Choroid plexus epithelial cell (primary cell): ENCODE data around the gene PRG2.
A peak's percentile ranks its signal among the peaks of the same experiment; 100 is the strongest.

Source experiments
- DNase-seq: peaks from one replicate; pipeline ENCODE4 v3.0.0-alpha.2; 2010; ENCODE audit warnings: low read depth
- H3K4me3 ChIP-seq: 2 replicates; pipeline ENCODE4 v1.5.1; 2011; ENCODE audit warnings: low read depth, mild to moderate bottlenecking, control low read depth, low read length, moderate library complexity
- CTCF ChIP-seq: conservative IDR thresholded peaks from 2 replicates; pipeline ENCODE4 v1.5.1; 2011; ENCODE audit warnings: low read depth, mild to moderate bottlenecking, control low read depth, inconsistent platforms, low read length, moderate library complexity

The PRG2 gene

GRCh38 chr11:57390535-57390934, at the start of gene PRG2:
Gene PRG2, minus strand, starts transcription at chr11:57390650. Its CDS starts 706 bp downstream, at chr11:57389944.
- H3K4me3 ChIP-seq, result no peak within 1 kb of the TSS
- no peak for TF ChIP-seq CTCF
- DNase-seq, result no peak

GRCh38 chr11:57439786-57440185, 49.3 kb upstream of the PRG2 start:
- no peak for TF ChIP-seq CTCF
- H3K4me3 ChIP-seq, result no peak overlapping the region
- no peak for DNase-seq

- no peak for TF ChIP-seq CTCF
- no peak for DNase-seq
- H3K4me3 ChIP-seq, result no peak overlapping the region
Measured at GRCh38 chr11:57438345-57439285, 48.2 kb upstream of the PRG2 start.

GRCh38 chr11:57436031-57436430, 45.6 kb upstream of the PRG2 start:
- TF ChIP-seq CTCF, result no peak
- no peak for DNase-seq

GRCh38 chr11:57434640-57435546, 44.4 kb upstream of the PRG2 start:
- H3K4me3 ChIP-seq, result no peak overlapping the region
- TF ChIP-seq CTCF, result no peak
- peak; percentile 97 for DNase-seq

More at GRCh38 chr11:57436031-57436430, 45.6 kb upstream of the PRG2 start:
- H3K4me3 ChIP-seq, result no peak overlapping the region

GRCh38 chr11:57432714-57433163, 42.3 kb upstream of the PRG2 start:
- no peak for TF ChIP-seq CTCF
- DNase-seq, result peak; percentile 92
- H3K4me3 ChIP-seq, result no peak overlapping the region
